HG03432 (cell line): ENCODE results near the gene MACROH2A1.

ENCODE experiments used
- ATAC-seq: cut with Tn5 transposase; IDR thresholded peaks from one replicate; pipeline ENCODE4 v1.9.1; 2021; ENCODE audit warnings: mild to moderate bottlenecking, moderate library complexity; ENCODE audit not compliant: unreplicated experiment

The MACROH2A1 gene

GRCh38 chr5:135335031-135335828, 63.8 kb downstream of the MACROH2A1 start:
- ATAC-seq: no peak

- ATAC-seq: no peak
Measured at GRCh38 chr5:135333732-135334515, 65.1 kb downstream of the MACROH2A1 start.

GRCh38 chr5:135332519-135333150, 66.4 kb downstream of the MACROH2A1 start:
- ATAC-seq: no peak

GRCh38 chr5:135331612-135332011, 67.4 kb downstream of the MACROH2A1 start:
- no peak for ATAC-seq

- ATAC-seq: no peak
Measured at GRCh38 chr5:135330798-135331096, 68.3 kb downstream of the MACROH2A1 start.

- ATAC-seq: no peak
Measured at GRCh38 chr5:135329913-135330797, 68.9 kb downstream of the MACROH2A1 start.

- no peak for ATAC-seq
Measured at GRCh38 chr5:135329066-135329912, 69.7 kb downstream of the MACROH2A1 start.

GRCh38 chr5:135328128-135328687, 70.8 kb downstream of the MACROH2A1 start:
- no peak for ATAC-seq

- no peak for ATAC-seq
Measured at GRCh38 chr5:135327429-135328127, 71.5 kb downstream of the MACROH2A1 start.

- no peak for ATAC-seq
Measured at GRCh38 chr5:135326296-135327254, 72.5 kb downstream of the MACROH2A1 start.

- ATAC-seq: no peak
Measured at GRCh38 chr5:135324897-135325650, 74.0 kb downstream of the MACROH2A1 start.

- no peak for ATAC-seq
Measured at GRCh38 chr5:135324160-135324559, 74.9 kb downstream of the MACROH2A1 start.

- no peak for ATAC-seq
Measured at GRCh38 chr5:135323701-135324132, 75.3 kb downstream of the MACROH2A1 start.

GRCh38 chr5:135323227-135323626, 75.8 kb downstream of the MACROH2A1 start:
- ATAC-seq: no peak

- no peak for ATAC-seq
Measured at GRCh38 chr5:135322744-135323143, 76.3 kb downstream of the MACROH2A1 start.

- ATAC-seq: no peak
Measured at GRCh38 chr5:135322271-135322670, 76.8 kb downstream of the MACROH2A1 start.
